HG02884 (cell line): ENCODE data around the gene UHMK1.
"Not testable (repeated sequence)": the region's sequence is repeated elsewhere in the genome, so short reads cannot be mapped to it uniquely, and the experiment has no call there.

ENCODE experiments used
- ATAC-seq: cut with Tn5 transposase; IDR thresholded peaks from one replicate; pipeline ENCODE4 v1.9.1; 2021; ENCODE audit warnings: mild to moderate bottlenecking, moderate library complexity; ENCODE audit not compliant: unreplicated experiment

The UHMK1 gene, protein sequence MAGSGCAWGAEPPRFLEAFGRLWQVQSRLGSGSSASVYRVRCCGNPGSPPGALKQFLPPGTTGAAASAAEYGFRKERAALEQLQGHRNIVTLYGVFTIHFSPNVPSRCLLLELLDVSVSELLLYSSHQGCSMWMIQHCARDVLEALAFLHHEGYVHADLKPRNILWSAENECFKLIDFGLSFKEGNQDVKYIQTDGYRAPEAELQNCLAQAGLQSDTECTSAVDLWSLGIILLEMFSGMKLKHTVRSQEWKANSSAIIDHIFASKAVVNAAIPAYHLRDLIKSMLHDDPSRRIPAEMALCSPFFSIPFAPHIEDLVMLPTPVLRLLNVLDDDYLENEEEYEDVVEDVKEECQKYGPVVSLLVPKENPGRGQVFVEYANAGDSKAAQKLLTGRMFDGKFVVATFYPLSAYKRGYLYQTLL

DNA sequence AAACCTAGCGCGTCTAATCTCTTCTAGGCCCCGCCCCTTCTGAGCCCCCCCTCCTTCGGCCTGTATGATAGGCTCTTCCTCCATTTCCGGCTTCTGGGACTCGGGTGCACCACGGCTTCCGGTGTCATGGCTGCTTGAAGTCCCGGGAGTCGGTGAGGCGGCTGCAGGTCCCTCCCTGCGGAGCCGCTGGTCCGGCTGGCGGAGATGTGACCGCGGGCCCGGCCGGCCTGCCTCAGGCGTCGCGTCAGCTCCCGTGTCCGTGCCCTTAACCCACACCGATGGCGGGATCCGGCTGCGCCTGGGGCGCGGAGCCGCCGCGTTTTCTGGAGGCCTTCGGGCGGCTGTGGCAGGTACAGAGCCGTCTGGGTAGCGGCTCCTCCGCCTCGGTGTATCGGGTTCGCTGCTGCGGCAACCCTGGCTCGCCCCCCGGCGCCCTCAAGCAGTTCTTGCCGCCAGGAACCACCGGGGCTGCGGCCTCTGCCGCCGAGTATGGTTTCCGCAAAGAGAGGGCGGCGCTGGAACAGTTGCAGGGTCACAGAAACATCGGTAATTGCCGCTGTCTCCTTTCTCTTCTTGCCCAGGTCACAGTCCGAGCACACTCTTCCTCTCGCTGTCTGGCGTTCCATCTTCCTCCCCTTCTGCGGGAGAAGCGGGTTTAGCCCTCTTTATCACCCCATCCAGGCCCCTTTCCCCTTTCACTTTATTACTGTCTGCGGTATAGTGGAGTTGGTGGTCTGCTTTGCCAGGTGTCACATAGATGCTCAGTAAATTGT is at the start of gene UHMK1:
UHMK1 (plus strand) TSS at position 96 of the 773 bp plus-strand sequence; CDS start at position 279, 183 bp downstream.
- ATAC-seq = peak; percentile 98

DNA sequence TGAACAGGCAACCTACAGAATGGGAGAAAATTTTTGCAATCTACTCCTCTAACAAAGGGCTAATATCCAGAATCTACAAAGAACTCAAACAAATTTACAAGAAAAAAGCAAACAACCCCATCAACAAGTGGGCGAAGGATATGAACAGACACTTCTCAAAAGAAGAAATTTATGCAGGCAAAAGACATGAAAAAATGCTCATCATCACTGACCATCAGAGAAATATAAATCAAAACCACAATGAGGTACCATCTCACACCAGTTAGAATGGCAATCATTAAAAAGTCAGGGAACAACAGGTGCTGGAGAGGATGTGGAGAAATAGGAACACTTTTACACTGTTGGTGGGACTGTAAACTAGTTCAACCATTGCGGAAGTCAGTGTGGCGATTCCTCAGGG is 43.3 kb upstream of the UHMK1 start:
- not testable (repeated sequence) for ATAC-seq

DNA sequence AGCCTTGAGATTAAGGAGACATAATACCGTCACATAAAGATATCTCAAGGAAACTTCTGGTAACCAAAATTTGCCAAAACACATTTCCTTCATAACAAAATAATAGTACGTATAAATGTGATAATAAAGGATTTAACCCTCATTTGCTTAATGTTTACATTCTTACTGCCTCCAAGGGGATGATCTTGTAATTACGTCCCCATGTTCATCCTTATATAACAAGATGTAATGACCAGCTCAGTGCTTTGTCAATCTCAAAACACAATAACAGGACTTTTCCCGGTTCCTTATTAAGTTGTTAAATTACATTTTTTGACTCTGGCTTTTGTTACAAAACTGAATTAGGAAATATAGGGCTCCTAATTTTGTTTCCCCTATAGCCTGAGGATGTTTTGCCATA is 41.3 kb upstream of the UHMK1 start:
- ATAC-seq = no peak

DNA sequence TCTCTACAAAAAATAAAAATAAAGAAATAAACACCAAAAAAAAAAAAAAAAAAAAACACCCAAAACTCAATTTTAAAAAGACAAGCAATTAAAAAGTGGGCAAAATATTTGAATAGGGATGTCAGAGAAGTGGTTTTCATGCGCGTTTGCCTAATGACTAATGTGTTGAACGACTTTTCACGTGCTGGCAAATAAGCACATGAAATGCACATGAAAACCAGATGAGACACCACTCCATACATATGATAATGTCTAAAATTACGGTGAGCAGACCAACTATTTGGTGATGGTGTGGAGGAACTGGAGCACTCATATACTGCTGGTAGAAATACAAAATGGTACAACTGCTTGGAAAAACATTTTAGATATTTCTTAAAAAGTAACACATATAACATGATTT is 39.4 kb upstream of the UHMK1 start:
- no peak for ATAC-seq

DNA sequence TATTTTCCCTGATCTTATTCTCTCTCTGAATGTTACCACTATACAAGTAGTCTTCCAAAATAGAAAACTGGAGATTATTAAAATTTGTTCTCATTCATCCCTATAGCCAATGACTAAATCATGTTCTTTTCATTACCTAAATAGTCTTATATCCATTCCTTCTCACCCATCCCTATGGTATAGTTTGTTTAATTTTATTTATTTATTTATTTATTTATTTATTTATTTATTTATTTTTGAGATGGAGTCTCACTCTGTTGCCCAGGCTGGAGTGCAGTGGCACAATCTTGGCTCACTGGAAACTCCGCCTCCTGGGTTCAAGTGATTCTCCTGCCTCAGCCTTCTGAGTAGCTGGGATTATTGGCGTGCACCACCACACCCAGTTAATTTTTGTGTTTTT is 35.2 kb upstream of the UHMK1 start:
- not testable (repeated sequence) for ATAC-seq

DNA sequence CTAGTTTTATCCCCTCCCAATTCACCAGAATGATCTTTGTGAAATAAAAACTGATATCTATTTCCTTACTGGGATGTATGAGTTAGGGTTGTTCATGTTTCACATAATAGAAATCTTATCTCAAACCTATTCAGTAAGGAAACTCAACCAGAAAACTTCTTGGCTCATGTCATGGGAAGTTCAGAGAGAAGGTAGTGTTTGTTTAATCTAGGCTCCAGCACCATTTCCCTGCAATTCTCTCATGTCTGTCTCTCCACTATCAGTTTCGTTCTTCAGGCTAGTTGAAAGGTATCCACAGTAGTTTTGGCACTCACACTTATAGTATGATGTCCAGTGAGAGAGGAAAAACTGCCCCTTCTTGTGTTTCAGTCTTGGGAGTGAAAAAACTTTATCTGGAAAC is 34.6 kb upstream of the UHMK1 start:
- no peak for ATAC-seq

DNA sequence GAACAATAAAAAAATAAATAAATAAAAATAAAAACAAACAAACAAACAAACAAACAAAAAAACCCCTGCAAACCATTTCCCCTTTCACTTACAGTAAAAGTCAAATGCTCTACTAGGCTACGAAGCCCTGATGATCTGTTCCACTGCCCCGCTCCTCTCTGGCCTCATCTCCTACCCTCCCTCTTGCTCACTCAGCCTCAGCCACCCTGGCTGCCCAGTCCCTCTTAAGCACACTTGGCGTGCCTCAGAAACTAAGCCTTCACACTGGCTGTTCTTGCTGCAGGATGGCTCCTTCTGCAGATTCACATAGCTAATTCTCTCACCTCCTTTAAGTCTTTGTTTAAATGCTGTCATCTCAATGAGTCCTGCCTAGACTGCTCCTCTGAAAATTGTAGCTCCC is 30.8 kb upstream of the UHMK1 start:
- no peak for ATAC-seq

DNA sequence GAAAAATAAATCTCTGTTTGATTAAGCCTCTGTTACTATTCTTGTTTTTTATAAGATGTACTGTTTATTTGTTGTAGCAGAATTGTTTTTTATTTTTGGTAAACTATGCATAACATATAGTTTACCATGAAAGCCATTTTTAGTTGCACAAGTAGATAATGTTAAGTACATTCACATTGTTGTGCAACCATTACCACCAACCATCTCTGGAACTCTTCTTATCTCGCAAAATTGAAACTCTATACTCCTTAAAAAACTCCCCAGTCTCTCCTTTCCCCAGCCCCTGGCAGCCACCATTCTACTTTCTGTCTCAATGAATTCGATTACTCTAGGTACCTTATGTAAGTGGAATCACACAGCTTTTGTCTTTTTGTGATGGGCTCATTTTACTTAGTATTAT is 27.4 kb upstream of the UHMK1 start:
- no peak for ATAC-seq

DNA sequence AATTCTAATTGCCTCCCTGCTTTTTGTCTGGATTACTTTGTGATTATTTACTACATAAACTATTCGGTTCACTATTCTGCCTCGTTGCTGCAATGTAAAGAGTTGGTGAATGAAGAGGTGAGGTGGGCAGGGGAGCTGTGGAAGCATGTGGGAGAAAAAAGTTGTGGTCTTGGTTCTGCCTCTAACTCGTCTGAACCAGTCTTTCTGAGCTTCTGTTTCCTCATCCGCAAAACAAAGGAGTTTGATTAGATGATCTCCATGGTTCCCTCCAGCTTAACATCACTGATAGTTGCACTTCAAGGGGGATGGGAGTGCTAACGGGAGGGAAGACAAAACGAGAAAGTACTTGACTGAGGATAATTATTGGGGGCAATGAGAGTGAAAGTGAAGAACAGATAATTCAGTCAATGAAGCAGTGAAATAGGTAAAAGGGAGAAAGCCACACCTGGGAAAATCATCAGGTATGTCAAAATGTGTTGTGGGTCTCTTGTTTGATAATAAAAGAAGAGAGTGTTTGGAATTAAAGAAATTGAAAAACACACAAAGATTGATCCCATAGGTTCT is 26.2 kb upstream of the UHMK1 start:
- no peak for ATAC-seq

DNA sequence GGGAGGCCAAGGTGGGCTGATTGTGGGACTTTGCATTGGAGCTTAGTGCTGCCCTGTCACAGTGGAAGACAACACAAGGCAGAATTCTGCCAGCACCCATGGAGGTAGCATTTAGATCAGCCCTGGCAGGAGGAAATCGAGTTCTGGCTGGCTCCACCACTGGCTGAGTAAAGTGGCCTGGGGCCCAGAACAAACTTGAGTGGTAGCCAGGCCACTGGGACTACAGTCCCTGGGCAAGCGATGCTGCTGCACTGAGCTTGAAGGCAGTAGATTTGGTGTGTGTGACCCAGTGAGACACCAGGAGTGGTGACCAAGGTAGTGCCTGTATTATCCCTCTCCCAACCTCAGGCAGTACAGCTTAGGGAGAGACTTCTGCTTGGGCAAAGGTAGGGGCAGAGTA is 22.5 kb upstream of the UHMK1 start:
- ATAC-seq = no peak

DNA sequence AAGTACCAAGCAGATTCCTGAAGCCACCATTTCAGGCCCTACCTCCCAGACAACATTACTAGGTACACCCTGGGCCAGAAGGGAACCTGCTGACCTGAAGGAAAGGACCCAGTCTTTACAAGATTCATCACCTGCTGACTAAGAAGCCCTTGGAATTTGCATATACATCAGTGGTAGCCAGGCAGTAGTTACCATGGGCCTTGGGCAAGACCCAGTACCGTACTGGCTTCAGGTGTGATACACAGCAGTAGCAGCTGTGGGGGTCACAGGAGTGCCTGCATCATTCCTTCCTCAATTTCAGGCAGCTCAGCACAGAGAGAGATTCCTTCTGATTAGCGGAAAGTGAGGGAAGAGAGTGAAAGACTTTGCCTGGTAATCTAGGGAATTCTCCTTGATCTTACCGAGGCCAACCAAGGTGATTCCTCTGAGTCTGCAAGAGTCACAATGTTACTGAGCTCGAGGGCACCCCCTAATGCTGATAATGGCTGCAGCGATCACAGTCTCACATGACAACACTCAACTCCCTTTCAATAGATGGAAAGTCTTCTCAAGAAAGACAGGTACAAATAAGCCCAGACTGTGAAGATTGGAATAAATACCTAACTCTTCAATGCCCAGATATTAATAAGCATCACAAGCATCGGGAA is 22.0 kb upstream of the UHMK1 start:
- ATAC-seq = no peak

DNA sequence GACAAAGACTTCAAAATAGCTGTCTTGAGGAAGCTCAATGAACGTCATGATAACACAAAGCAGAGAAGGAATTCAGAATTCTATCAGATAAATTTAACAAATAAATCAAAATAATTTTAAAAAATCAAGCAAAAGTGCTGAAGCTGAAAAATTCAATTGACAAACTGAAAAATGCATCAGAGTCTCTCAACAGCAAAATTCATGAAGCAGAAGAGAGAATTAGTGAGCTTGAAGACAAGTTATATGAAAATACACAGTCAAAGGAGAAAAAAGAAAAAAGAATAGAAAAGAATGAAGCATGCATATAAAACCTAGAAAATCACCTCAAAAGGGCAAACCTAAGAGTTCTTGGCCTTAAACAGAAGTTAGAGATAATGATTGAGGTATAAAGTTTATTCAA is 21.0 kb upstream of the UHMK1 start:
- ATAC-seq = no peak

DNA sequence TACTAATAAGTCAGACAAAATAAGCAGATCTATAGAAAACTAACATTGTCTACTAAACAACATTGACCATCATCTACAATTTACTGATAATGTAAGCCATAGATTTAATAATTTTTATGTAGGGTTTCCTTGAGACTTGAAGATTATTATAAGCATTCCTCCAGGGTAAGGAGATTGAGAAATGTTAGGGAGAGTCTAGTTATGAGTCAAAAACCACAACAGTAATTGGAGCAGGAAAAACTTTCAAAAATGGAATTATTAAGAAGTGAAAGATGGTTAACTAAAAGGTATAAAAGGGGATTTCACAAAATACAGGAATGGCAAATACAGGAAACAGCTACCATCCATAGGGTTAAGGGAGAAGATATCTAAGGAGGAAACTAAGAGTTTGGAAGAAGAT is 12.4 kb upstream of the UHMK1 start:
- ATAC-seq = no peak

DNA sequence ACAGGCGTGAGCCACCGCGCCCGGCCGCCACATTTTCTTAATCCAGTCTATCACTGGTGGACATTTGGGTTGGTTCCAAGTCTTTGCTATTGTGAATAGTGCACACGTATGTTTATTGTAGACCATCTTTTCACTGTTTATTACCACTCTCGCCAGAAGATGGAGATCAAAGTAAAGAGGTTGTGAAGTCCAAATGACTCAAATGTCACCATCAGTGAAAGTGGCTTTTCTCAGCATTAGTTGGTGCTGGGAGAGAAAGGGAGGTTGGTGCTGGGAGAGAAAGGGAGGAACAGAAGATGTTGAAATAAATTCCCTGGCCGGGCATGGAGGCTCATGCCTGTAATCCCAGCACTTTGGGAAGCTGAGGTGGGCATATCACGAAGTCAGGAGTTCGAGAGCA is 10.4 kb upstream of the UHMK1 start:
- ATAC-seq = no peak

DNA sequence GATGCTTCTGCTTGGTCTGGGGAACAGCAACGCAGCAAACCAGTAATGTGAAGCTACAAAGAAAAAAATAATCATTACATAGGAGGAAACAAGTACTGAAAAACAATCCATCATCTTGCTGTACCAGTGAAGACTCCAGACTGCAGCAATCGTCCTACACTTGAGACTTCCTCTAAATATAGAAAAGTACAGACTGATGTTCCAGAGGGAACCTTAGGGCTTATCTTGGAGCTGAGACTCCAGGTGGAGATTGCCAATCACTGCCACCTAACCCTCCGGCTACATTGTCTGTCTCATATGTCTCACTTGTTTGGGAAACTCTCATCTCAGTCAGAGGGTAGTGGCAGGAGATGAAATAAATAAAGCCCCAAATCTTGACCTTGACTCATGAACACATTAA is 9.4 kb upstream of the UHMK1 start:
- ATAC-seq = no peak

DNA sequence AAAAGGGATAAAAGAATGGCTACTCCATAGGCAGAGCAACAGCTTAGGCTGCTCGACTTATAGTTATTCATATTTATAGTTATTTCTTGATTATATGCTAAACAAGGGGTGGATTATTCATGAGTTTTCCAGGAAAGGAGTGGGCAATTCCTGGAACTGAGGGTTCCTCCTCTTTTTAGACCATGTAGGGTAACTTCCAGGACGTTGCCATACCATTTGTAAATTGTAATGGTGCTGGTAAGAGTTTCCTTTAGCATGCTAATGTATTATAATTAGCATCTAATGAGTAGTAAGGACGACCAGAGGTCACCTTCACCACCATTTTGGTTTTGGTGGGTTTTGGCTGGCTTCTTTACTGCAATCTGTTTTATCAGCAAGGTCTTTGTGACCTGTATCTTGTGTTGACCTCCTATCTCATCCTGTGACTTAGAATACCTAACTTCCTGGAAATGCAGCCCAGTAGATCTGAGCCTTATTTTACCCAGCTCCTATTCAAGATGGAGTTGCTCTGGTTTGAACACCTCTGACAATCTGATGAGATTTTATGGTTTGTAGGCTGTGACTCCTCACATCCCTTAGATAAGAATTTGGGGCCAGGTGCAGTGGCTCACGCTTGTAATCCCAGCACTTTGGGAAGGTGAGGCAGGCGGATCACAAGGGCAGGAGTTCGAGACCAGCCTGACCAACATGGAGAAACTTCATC is 1.9 kb upstream of the UHMK1 start:
- ATAC-seq = not testable (repeated sequence)

DNA sequence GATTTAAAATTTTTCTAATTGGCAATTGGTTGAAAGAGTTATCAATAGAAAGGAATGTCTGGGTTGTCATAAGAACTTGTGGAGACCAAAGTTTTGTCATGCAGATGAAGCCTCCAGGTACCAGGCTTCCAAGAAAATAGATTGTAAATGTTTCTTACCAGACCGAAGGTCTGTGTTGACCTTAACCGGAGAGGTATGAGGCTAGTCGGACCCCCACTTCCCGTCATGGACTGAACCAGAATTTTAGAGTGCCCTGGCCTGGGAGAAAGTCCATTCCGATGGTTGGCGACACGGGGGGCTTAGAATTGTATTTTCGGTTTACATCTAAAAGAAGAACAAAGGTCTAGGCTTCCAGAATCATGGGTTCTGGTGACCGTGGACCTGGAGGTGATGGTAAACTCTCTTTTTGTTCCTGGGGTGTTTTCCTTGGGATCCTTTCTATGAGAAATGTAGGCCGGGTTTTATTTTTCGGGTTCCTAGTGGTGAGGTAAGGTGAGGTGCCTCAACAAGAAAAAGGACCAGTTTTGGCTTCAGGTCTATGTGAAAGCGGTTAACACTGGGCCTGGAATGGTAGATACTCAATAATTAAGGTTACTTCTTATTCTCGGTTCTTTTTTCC is 405 bp upstream of the UHMK1 start:
- no peak for ATAC-seq

DNA sequence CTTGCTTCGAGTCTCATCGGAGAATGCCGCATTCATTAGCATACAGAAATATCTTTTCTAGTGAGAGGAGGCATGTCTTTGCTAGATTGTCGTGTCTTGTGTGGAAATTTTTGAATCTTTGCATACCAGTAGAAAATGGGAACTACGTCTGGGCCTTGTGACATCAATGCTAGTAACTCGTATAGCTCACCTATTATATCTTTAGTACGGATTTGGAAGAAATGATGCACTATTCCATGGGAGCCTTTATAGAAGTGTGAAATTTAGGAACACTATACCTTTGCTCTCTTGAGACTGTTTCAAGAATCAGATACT is 835 bp downstream of the UHMK1 start:
- ATAC-seq = no peak

DNA sequence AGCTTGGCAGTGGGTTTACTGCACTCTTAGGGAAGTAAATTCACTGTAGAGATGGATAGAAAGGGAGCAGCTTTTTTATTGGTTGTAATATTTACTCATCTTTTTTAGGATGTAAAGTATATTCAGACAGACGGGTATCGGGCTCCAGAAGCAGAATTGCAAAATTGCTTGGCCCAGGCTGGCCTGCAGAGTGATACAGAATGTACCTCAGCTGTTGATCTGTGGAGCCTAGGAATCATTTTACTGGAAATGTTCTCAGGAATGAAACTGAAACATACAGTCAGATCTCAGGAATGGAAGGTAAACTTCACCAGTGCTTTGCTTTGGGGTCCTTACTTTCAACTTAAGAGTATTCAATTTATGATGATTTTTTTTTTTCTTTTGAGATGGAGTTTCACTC is 3.2 kb downstream of the UHMK1 start:
- ATAC-seq = no peak

DNA sequence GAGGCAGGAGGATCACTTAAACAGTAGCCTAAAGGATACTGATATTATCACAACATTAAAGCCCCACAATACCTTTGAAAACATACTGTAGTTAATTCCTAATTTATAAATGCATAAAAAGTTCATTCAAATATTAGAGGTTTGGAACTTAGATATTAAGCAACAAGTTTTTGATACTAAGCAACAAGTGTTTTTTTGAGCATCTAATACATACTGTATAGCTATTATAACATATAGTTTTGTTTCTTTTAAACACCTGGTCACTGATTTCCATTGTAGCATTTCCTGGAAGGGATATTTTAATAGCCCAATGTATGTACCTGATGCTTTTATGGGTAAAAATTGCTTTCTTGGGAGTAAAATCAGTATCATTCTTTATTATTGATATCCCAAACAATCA is 4.5 kb downstream of the UHMK1 start:
- ATAC-seq = no peak

DNA sequence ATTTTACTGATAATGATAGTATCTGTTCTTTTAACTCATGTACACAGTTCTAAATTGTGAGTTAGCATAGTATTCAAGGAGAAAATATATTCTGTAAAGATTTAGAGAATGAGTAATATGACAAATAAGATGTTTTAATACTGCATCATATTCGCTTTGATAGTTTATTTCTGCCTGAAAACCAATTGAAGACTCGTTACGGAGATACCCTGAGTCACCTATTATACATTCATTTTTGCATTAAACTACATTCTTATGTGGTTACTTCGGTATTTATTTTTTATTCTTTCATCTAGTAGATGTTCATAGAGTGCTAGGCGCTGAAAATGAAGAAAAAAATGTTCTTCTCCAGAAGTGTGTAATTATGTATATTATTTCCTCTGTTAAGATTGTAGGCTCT is 5.3 kb downstream of the UHMK1 start:
- no peak for ATAC-seq
